KMS-11 (cell line): ENCODE results near the gene BRF1.
"Not testable (repeated sequence)": the region's sequence is repeated elsewhere in the genome, so short reads cannot be mapped to it uniquely, and the experiment has no call there.

Experiments
- H2AFZ ChIP-seq: fragments of 200-600 bp; sonication (generic); 2 replicates; pipeline ENCODE4 v1.6.1; 2016; ENCODE audit warnings: antibody characterized with exemption, mixed run types, low read depth
- H3K27ac ChIP-seq: fragments of 200-600 bp; sonication (generic); 2 replicates; pipeline ENCODE4 v1.6.1; 2016; ENCODE audit warnings: mild to moderate bottlenecking, mixed run types
- H3K27me3 ChIP-seq: fragments of 200-600 bp; sonication (generic); 2 replicates; pipeline ENCODE4 v1.6.1; 2017; ENCODE audit warnings: mild to moderate bottlenecking, low read depth, mixed run types, moderate library complexity; ENCODE audit not compliant: insufficient read depth
- H3K36me3 ChIP-seq: fragments of 200-600 bp; sonication (generic); 2 replicates; pipeline ENCODE4 v1.6.1; 2017; ENCODE audit warnings: mild to moderate bottlenecking, mixed run types; ENCODE audit not compliant: insufficient read depth
- H3K4me1 ChIP-seq: fragments of 200-600 bp; sonication (generic); 2 replicates; pipeline ENCODE4 v1.6.1; 2016; ENCODE audit warnings: mild to moderate bottlenecking, low read depth, mixed run types; ENCODE audit not compliant: poor library complexity, severe bottlenecking
- H3K4me2 ChIP-seq: fragments of 200-600 bp; sonication (generic); 2 replicates; pipeline ENCODE4 v1.7.0; 2016; ENCODE audit warnings: mild to moderate bottlenecking, mixed run types
- H3K4me3 ChIP-seq: fragments of 200-600 bp; sonication (generic); IDR thresholded peaks from 2 replicates; pipeline ENCODE4 v1.6.1; 2017; ENCODE audit warnings: low read depth, low read length, mixed read lengths; ENCODE audit not compliant: insufficient read depth
- H3K79me2 ChIP-seq: fragments of 200-600 bp; sonication (generic); 2 replicates; pipeline ENCODE4 v1.6.1; 2016; ENCODE audit warnings: low read depth, mixed run types; ENCODE audit not compliant: insufficient read depth
- H3K9ac ChIP-seq: fragments of 200-600 bp; sonication (generic); 2 replicates; pipeline ENCODE4 v1.6.1; 2016; ENCODE audit warnings: mild to moderate bottlenecking, mixed run types
- H4K20me1 ChIP-seq: fragments of 200-600 bp; sonication (generic); 2 replicates; pipeline ENCODE4 v1.6.1; 2016; ENCODE audit warnings: mild to moderate bottlenecking, mixed run types; ENCODE audit not compliant: insufficient read depth
- TF ChIP-seq, protein P1 (sequence below): fragments of 200-600 bp; sonication (generic); conservative IDR thresholded peaks from 2 replicates; pipeline ENCODE4 v1.6.1; 2017; ENCODE audit warnings: low read depth, mild to moderate bottlenecking, antibody characterized with exemption, low read length, moderate library complexity, mixed read lengths

The BRF1 gene

DNA sequence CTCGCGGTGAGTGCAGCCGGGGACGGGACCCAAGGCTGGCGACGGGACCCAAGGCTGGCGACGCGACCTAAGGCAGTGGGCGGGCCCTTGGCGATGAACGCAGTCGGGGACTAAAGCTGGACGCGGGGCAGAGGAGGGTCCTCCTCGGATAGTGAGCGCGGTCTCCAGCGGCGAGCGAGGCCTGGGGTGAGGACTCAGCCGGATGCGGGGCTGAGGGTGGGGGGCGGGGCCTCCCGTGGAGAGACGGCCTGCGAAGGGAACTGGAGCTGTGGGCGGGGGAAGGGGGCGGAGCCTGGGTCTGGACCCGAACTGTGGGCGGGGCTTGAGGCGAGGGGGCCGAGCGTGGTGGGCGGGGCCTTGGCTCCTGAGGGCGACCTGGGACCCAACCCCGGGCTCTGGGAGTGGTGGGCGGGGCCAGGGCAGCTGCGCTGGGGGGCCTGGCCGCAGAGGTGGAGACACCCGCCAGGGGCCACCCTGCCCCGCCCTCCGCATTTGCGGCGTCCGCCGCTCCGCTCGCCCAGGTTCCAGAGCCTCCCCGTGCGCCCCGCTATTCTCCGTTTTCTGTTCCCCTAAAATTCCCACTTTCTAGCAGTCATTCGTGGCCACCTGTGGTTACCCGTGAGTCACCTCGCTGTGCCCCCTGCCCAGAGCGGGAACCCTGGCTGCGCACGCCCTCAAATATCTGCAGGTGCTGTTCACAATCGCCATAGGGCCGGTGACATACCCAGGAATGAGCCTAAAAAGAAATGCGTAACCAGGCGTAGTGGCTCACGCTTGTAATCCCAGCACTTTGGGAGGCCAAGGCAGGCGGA, 508 bp upstream of the BRF1 start:
- H3K27ac ChIP-seq = peak overlapping the region; percentile 46
- H2AFZ ChIP-seq = peak overlapping the region; percentile 95

DNA sequence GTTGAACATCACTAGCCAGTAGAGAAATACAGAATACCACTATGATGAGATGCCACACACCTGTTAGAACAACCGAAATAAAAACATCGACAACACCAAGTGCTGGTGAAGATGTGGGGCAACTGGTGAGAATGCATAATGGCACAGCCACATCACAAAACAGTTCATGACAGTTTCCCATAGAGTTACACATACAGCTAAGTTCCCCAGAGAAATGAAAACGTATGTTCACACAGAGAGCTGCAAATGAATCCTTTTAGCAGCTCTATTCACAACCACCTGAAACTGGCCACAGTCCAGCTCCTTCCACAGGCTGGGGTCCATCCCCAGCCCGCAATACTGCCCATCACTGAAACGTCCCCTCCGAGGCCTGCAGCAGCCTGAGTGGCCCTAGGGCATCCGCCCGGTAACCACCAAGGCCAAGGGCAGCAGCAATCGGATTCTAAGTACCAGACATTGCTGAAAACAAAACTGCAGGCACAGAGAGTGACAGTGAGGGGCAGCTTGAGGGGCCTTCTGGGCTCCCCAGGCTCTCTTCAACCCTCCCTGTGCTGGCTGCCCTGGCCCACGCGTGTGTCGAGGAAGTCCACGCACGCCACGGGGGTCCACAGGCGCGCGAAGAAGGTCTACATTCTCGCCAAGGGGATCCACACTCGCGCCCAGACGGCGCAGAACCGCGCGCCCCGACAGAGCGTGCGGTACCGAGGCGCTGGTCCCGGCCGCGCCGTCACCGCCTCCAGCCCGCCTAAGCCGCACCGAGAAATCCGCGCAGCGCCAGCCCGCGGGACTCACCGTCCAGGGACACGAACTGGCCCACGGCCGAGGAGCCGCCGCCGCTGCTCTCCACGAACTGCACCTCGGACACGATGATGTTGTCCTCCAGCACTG, 903 bp downstream of the BRF1 start:
- H3K27ac ChIP-seq = peak overlapping the region; percentile 46
- no peak overlapping the region for H3K4me3 ChIP-seq
- H4K20me1 ChIP-seq = no peaks in the 10 kb centered on the region
- no peaks in the 10 kb centered on the region for H3K27me3 ChIP-seq
- no peaks in the 10 kb centered on the region for H3K36me3 ChIP-seq
- H3K9ac ChIP-seq = peak overlapping the region; percentile 57; the same call in 1 of the 2 replicates
- peaks cover 15% of the 10 kb centered on the region for H3K4me1 ChIP-seq
- TF ChIP-seq, protein P1, sequence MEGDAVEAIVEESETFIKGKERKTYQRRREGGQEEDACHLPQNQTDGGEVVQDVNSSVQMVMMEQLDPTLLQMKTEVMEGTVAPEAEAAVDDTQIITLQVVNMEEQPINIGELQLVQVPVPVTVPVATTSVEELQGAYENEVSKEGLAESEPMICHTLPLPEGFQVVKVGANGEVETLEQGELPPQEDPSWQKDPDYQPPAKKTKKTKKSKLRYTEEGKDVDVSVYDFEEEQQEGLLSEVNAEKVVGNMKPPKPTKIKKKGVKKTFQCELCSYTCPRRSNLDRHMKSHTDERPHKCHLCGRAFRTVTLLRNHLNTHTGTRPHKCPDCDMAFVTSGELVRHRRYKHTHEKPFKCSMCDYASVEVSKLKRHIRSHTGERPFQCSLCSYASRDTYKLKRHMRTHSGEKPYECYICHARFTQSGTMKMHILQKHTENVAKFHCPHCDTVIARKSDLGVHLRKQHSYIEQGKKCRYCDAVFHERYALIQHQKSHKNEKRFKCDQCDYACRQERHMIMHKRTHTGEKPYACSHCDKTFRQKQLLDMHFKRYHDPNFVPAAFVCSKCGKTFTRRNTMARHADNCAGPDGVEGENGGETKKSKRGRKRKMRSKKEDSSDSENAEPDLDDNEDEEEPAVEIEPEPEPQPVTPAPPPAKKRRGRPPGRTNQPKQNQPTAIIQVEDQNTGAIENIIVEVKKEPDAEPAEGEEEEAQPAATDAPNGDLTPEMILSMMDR = no peak
- H3K79me2 ChIP-seq = peaks cover 36% of the 10 kb centered on the region; the same call in 1 of the 2 replicates
- peak overlapping the region; percentile 26; the same call in 1 of the 2 replicates for H2AFZ ChIP-seq
- H3K4me2 ChIP-seq = peak overlapping the region; percentile 40

More for the DNA sequence above, 508 bp upstream of the BRF1 start:
- Histone ChIP-seq H4K20me1 (no peaks in the 10 kb centered on the region), H3K9ac (peak overlapping the region; percentile 57; the same call in 1 of the 2 replicates), H3K4me2 (peak overlapping the region; percentile 48), H3K4me3 (no peak overlapping the region), H3K36me3 (no peaks in the 10 kb centered on the region), H3K4me1 (peaks cover 15% of the 10 kb centered on the region), H3K27me3 (no peaks in the 10 kb centered on the region), H3K79me2 (peaks cover 27% of the 10 kb centered on the region; the same call in 1 of the 2 replicates)
- TF ChIP-seq, protein P1 = no peak

GRCh38 chr14:105297311-105297710, 3.5 kb downstream of the BRF1 start:
- not testable (repeated sequence) for H2AFZ ChIP-seq, H3K36me3 ChIP-seq, H3K4me2 ChIP-seq, H4K20me1 ChIP-seq, H3K27me3 ChIP-seq, H3K27ac ChIP-seq, H3K9ac ChIP-seq, H3K4me3 ChIP-seq
- H3K79me2 ChIP-seq = peaks cover 43% of the 10 kb centered on the region; the same call in 1 of the 2 replicates
- H3K4me1 ChIP-seq = peaks cover 15% of the 10 kb centered on the region

GRCh38 chr14:105294142-105294597, 6.6 kb downstream of the BRF1 start:
- H3K9ac ChIP-seq = no peak overlapping the region
- peaks cover 37% of the 10 kb centered on the region; the same call in 1 of the 2 replicates for H3K79me2 ChIP-seq
- H2AFZ ChIP-seq = no peak overlapping the region
- no peak overlapping the region for H3K4me2 ChIP-seq
- no peaks in the 10 kb centered on the region for H4K20me1 ChIP-seq
- no peaks in the 10 kb centered on the region for H3K27me3 ChIP-seq
- H3K4me3 ChIP-seq = no peak overlapping the region
- peaks cover 5% of the 10 kb centered on the region for H3K4me1 ChIP-seq
- H3K36me3 ChIP-seq = no peaks in the 10 kb centered on the region
- H3K27ac ChIP-seq = no peak overlapping the region
- TF ChIP-seq, protein P1 = no peak
